Mucosa of stomach (tissue), 1 donor: ENCODE measurements around the gene ZNF805.
"Not testable (repeated sequence)": the region's sequence is repeated elsewhere in the genome, so short reads cannot be mapped to it uniquely, and the experiment has no call there.

ENCODE experiments used
- H3K27me3 ChIP-seq: one replicate; pipeline ENCODE4 v1.7.0; 2013; ENCODE audit warnings: mild to moderate bottlenecking, low read length; ENCODE audit not compliant: control insufficient read depth, insufficient read depth
- H3K36me3 ChIP-seq: one replicate; pipeline ENCODE4 v1.7.0; 2013; ENCODE audit warnings: low read length; ENCODE audit not compliant: control insufficient read depth, insufficient read depth
- H3K4me1 ChIP-seq: one replicate; pipeline ENCODE4 v1.7.0; 2013; ENCODE audit warnings: mild to moderate bottlenecking, low read length; ENCODE audit not compliant: control insufficient read depth, insufficient read depth
- H3K4me3 ChIP-seq: one replicate; pipeline ENCODE4 v1.7.0; 2013; ENCODE audit warnings: low read length
- H3K9ac ChIP-seq: one replicate; pipeline ENCODE4 v1.7.0; 2013; ENCODE audit warnings: mild to moderate bottlenecking, low read length, moderate library complexity
- H3K9me3 ChIP-seq: one replicate; pipeline ENCODE4 v1.7.0; 2013; ENCODE audit warnings: mild to moderate bottlenecking, low read length, moderate library complexity; ENCODE audit not compliant: control insufficient read depth
- donor health status: Pancreatic carcinoma.

The ZNF805 gene

DNA sequence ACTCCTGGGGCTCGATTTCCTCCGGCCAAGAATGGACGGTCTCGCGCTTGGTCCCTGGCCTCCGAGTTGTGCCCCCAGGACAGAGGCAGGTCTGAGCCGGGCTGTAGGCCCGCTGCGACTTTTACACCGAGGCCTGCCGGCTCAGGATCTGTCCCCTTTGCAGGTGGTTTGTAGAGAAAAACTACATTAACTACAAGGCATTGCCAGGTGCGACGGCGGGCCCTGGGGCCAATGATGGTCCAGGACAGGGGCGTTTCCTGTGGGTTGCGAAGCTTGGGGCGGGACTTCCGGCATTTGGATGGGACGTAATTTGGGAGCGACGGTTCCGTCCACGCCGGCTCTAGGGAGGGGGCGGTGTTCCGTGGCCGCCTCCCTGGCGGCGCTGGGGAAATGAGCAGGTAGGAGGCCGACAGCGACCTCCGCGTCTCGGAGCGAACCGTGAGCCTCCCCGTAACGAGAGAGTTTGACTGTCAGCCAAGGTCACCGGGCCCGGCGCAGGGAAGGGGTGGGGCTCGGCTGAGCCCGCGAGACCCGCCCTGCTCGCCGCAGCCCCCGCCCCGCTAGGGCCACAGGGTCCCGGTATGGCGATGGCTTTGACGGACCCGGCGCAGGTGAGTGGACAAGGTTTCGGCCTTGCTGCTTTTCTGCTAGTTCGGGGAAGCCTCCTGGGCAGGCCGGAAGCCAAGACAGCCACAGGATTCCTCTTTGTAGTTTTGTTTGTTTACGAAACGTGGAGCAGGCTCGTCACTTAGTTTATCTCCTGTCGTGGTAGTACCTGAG, at the start of gene ZNF805:
TSS of gene ZNF805 (plus strand) at position 322 of the 780 bp plus-strand sequence. CDS start at position 582, 260 bp downstream.
- peaks cover 4% of the 10 kb centered on the region for H3K36me3 ChIP-seq
- peak within 1 kb of the TSS; percentile 88 for H3K9ac ChIP-seq
- H3K4me3 ChIP-seq, result peak within 1 kb of the TSS; percentile 84
- H3K4me1 ChIP-seq, result peaks cover 19% of the 10 kb centered on the region
- H3K9me3 ChIP-seq, result no peaks in the 10 kb centered on the region
- H3K27me3 ChIP-seq, result no peaks in the 10 kb centered on the region

DNA sequence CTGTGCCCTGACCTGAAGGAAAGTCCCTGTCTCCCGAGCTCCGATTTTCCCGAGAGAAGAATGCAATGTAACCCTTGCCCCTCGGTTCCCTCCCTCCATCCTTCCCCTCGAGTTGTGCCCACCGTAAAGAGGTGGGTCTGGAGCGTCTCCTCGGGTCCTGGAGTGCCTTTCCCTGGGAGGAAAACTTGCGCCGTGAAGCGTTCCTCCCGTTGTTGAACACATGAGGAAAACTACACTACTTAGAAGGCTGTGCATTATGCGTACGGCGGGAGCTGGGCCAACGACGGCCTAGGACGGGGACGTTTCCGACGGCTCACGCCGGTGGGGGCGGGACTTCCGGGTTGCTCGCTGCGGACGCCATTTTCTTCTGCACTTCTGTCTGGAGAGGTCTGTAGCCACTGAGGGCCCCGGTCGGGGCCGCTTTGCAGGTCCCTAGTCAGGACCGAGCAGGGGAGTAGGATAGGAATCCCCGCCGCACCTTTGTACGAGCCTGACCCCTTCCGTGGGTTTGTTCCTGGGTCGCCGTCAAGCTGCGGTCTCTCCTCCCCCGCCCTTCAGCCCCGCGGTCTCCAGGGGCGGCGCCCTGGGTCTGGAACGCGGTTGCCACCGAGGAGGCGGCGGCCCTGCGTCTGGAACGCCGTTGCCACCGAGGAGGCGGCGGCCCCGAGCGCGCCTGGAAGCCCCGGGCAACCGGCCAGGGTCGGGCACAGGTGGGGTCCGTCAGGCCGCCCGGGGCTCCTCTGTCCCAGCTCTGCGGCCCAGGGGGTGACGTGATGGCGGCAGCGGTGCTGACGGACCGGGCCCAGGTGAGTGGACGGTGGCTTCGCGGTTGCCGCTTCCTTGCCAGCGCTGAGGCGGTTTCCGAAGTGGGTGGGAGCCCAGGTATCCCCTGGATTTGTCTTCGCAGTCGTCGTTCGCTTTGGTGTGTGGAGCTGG, 49.0 kb upstream of the ZNF805 start, which contains the start of gene ZNF264:
TSS of gene ZNF264 (plus strand) at position 360 of the 936 bp plus-strand sequence. CDS start at position 774, 414 bp downstream.
- peaks cover 14% of the 10 kb centered on the region for H3K4me1 ChIP-seq
- H3K9me3 ChIP-seq, result no peaks in the 10 kb centered on the region
- peak within 1 kb of the TSS; percentile 53 for H3K4me3 ChIP-seq
- H3K36me3 ChIP-seq, result no peaks in the 10 kb centered on the region
- H3K27me3 ChIP-seq, result no peaks in the 10 kb centered on the region
- H3K9ac ChIP-seq, result peak within 1 kb of the TSS; percentile 81

DNA sequence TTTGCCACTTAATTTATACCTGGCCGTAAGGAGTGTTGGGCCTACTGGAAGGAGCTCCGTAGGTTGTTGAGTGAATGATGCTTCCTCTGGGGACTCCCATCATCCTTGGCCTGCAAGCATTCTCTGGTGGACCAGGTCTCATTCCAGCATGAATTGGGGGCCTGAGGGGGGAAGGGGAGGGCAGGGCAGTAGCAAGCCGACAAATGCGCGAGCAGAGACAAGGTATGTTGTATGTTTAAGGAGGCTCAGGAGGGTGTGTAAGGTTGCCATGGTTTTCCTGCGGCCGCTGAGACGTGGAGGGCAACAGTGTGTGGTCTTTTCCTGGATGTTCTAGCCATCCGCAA, 48.4 kb upstream of the ZNF805 start:
- H3K27me3 ChIP-seq, result no peaks in the 10 kb centered on the region
- H3K9ac ChIP-seq, result peak overlapping the region; percentile 81
- H3K4me1 ChIP-seq, result peaks cover 14% of the 10 kb centered on the region
- peak overlapping the region; percentile 53 for H3K4me3 ChIP-seq
- no peaks in the 10 kb centered on the region for H3K36me3 ChIP-seq
- H3K9me3 ChIP-seq, result no peaks in the 10 kb centered on the region

- Histone ChIP-seq H3K4me3 (no peak overlapping the region), H3K36me3 (no peaks in the 10 kb centered on the region), H3K9ac (no peak overlapping the region), H3K27me3 (no peaks in the 10 kb centered on the region), H3K9me3 (no peaks in the 10 kb centered on the region), H3K4me1 (peaks cover 14% of the 10 kb centered on the region)
Measured at GRCh38 chr19:57192993-57193392, 47.4 kb upstream of the ZNF805 start.

DNA sequence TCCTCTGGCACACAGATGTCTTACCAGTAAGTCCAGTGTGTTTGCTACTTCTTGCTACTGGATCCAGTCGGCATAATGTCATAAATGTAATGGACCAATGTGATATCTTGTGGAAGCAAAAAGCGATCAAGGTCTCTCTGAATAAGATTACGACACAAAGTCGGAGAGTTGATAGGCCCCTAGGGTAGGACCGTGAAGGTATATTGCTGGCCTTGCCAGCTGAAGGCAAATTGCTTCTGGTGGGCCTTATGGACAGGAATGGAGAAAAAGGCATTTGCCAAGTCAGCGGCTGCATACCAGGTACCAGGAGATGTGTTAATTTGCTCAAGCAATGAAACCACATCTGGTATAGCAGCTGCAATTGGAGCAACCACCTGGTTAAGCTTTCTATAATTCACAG, 42.6 kb upstream of the ZNF805 start:
- not testable (repeated sequence) for H3K9ac ChIP-seq, H3K4me1 ChIP-seq, H3K36me3 ChIP-seq, H3K9me3 ChIP-seq, H3K4me3 ChIP-seq, H3K27me3 ChIP-seq

GRCh38 chr19:57202160-57202559, 38.3 kb upstream of the ZNF805 start:
- Histone ChIP-seq H3K4me3 (no peak overlapping the region), H3K36me3 (peaks cover 7% of the 10 kb centered on the region), H3K4me1 (no peaks in the 10 kb centered on the region), H3K9me3 (no peaks in the 10 kb centered on the region), H3K27me3 (no peaks in the 10 kb centered on the region), H3K9ac (no peak overlapping the region)

DNA sequence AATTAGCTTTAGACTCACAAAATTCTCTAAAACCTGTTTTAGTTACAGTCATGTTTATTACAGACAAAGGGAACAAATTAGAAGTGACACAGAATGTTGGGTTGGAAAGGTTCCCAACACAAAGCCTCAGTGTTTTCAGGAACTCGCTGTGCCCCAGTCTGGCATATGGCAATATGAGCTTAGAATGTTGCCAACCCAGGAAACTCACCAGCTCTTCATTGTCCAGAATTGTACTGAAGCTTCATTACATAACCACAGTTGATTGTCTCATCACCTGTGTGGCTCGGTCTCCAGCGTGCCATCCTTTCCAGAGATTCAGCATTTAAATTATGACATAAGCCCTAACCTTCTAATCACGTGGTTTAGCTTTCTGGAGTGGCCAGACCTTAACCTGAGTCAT, 30.1 kb upstream of the ZNF805 start:
- Histone ChIP-seq H3K9ac (no peak overlapping the region), H3K4me1 (no peaks in the 10 kb centered on the region), H3K4me3 (no peak overlapping the region), H3K27me3 (no peaks in the 10 kb centered on the region), H3K9me3 (no peaks in the 10 kb centered on the region), H3K36me3 (peaks cover 23% of the 10 kb centered on the region)

DNA sequence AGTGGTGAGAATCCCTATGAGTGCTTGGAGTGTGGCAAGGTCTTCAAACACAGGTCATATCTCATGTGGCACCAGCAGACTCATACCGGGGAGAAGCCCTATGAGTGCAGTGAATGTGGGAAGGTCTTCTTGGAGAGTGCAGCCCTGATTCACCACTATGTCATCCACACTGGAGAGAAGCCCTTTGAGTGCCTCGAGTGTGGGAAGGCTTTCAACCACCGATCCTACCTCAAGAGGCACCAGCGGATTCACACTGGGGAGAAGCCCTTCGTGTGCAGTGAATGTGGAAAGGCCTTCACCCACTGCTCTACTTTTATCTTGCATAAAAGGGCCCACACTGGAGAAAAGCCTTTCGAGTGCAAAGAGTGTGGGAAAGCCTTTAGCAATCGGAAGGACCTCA, 28.3 kb upstream of the ZNF805 start:
- Histone ChIP-seq H3K9me3 (no peaks in the 10 kb centered on the region), H3K4me1 (no peaks in the 10 kb centered on the region), H3K36me3 (peaks cover 18% of the 10 kb centered on the region), H3K27me3 (no peaks in the 10 kb centered on the region), H3K9ac (no peak overlapping the region), H3K4me3 (no peak overlapping the region)

- Histone ChIP-seq H3K9me3 (no peaks in the 10 kb centered on the region), H3K27me3 (no peaks in the 10 kb centered on the region), H3K4me3 (no peak overlapping the region), H3K36me3 (no peaks in the 10 kb centered on the region), H3K4me1 (no peaks in the 10 kb centered on the region), H3K9ac (no peak overlapping the region)
Measured at GRCh38 chr19:57227502-57227901, 12.9 kb upstream of the ZNF805 start.

DNA sequence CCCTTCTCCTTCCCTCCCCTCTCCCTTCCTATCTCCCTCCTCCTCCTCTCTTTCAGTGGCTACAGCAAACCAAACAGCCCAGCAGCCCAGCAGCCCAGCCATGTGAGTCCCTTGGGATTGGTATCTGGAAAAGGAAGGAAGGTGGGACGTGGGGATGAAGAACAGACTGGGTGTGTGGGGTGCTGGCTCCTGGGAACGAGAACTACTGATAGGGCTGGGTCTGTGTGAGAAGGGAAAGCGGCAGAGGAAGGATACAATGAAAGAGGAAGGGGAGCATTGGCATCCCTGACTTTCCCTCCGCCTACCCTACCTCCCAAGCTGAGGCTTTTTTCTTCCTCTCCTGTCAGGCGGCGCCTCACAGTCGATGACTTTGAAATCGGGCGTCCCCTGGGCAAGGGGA, 8.7 kb upstream of the ZNF805 start:
- Histone ChIP-seq H3K4me3 (no peak overlapping the region), H3K4me1 (no peaks in the 10 kb centered on the region), H3K27me3 (no peaks in the 10 kb centered on the region), H3K36me3 (no peaks in the 10 kb centered on the region), H3K9ac (no peak overlapping the region), H3K9me3 (no peaks in the 10 kb centered on the region)

DNA sequence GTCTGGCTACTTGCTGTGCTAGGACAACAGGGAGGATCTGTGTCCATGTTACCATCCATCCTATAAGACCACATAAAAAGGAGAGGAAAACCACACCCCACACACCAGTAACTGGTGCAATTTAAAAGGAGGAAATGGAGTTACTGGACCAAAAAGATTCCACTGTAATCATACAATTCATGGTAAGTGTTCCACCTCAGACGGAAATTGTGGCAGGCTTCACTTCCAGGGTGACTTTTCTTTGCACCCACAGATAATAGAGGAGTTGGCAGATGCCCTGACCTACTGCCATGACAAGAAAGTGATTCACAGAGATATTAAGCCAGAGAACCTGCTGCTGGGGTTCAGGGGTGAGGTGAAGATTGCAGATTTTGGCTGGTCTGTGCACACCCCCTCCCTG, 7.2 kb upstream of the ZNF805 start:
- Histone ChIP-seq H3K4me1 (no peaks in the 10 kb centered on the region), H3K36me3 (no peaks in the 10 kb centered on the region), H3K27me3 (no peaks in the 10 kb centered on the region), H3K9ac (no peak overlapping the region), H3K9me3 (no peaks in the 10 kb centered on the region), H3K4me3 (no peak overlapping the region)

- peak overlapping the region; percentile 88 for H3K9ac ChIP-seq
- H3K4me3 ChIP-seq, result peak overlapping the region; percentile 84
- peaks cover 4% of the 10 kb centered on the region for H3K36me3 ChIP-seq
- H3K27me3 ChIP-seq, result no peaks in the 10 kb centered on the region
- no peaks in the 10 kb centered on the region for H3K9me3 ChIP-seq
- peaks cover 19% of the 10 kb centered on the region for H3K4me1 ChIP-seq
Measured at GRCh38 chr19:57239982-57240310, 486 bp upstream of the ZNF805 start.
